ENCODE measurements around the gene CNOT6.
"Not testable (repeated sequence)": the region's sequence is repeated elsewhere in the genome, so short reads cannot be mapped to it uniquely, and the experiment has no call there.

Gene CNOT6

DNA sequence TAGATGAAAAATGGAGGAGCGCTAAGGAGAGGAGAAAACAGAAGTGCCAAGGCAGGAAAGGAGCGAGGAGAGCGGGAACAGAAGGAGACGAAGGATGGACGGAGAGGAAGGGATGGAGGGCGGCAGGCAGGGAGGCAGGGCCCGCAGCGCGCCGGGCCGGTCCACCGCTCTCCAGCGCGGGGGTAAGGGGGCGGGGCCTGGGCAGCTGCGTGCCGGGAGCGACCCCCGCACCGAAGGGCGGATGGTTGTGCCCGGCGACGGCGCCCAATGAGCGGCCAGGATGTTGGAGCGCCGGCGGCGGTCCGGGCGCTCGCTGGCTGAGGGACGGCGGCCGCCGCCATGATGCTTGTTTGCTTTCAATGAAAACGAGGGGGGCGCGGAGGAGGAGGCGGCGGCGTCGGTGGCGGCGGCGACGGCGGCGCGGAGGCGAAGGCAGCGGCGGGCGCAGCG lies at the start of gene CNOT6:
TSS of gene CNOT6 (plus strand) at position 320 of the 450 bp plus-strand sequence. CDS start 34,898 bp downstream, outside the sequence.
- in situ Hi-C loops (cut with MboI; ENCODE audit: low sequenced_read_pairs): no loop called here

GRCh38 chr5:180454752-180455151 lies 39.4 kb upstream of the CNOT6 start:
- in situ Hi-C loops (cut with MboI; ENCODE audit: low sequenced_read_pairs): no loop called here

- in situ Hi-C loops (cut with MboI; ENCODE audit: low sequenced_read_pairs): no loop called here
Observed at GRCh38 chr5:180455872-180456271, 38.3 kb upstream of the CNOT6 start.

GRCh38 chr5:180456792-180457191 lies 37.4 kb upstream of the CNOT6 start:
- in situ Hi-C loops (cut with MboI; ENCODE audit: low sequenced_read_pairs): no loop called here

GRCh38 chr5:180458852-180459673 lies 35.1 kb upstream of the CNOT6 start:
- in situ Hi-C loops (cut with MboI; ENCODE audit: low sequenced_read_pairs): not testable (repeated sequence)

- in situ Hi-C loops (cut with MboI; ENCODE audit: low sequenced_read_pairs): not testable (repeated sequence)
Observed at GRCh38 chr5:180459674-180460142, 34.5 kb upstream of the CNOT6 start.

DNA sequence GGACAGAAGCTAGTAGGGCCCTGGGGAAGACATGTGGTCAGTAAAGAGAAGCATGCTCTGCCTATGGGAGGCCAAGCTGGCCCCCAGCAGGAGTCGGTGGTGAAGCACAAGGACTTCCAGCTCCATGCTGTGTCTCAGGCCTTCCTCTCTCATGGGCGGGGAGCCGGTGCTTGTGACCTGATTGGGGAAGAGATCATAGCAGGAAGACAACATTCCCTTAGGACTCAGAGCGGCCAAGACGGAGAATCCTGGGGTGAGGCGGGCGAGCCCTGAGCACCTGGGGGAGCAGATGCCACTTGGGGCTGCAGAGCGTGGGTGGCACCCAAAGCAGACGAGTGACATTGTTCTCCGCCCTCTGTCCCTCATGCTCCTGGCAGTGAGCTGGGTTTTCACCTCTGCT lies 33.3 kb upstream of the CNOT6 start:
- in situ Hi-C loops (cut with MboI; ENCODE audit: low sequenced_read_pairs): no loop called here

DNA sequence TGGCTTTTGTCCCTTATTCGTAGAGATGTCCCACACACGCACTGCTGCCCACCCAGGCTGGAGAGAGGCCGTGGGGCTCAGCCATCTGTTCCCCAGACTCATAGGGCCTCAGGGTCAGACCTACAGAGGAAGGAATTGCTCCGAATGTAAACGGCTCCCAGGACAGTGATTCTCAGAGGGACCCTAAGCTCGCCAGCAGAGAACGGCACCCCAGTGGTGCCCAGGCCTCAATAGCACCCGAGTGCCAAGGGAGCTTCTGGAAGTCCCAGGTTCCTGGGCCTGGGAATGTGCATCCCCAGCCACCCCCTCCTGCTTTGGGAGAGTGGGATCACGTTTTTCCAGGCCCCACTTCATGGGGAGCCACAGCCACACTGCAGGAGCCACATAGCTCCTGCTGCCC lies 32.9 kb upstream of the CNOT6 start:
- in situ Hi-C loops (cut with MboI; ENCODE audit: low sequenced_read_pairs): no loop called here

GRCh38 chr5:180463216-180463900 lies 30.8 kb upstream of the CNOT6 start:
- in situ Hi-C loops (cut with MboI; ENCODE audit: low sequenced_read_pairs): no loop called here

DNA sequence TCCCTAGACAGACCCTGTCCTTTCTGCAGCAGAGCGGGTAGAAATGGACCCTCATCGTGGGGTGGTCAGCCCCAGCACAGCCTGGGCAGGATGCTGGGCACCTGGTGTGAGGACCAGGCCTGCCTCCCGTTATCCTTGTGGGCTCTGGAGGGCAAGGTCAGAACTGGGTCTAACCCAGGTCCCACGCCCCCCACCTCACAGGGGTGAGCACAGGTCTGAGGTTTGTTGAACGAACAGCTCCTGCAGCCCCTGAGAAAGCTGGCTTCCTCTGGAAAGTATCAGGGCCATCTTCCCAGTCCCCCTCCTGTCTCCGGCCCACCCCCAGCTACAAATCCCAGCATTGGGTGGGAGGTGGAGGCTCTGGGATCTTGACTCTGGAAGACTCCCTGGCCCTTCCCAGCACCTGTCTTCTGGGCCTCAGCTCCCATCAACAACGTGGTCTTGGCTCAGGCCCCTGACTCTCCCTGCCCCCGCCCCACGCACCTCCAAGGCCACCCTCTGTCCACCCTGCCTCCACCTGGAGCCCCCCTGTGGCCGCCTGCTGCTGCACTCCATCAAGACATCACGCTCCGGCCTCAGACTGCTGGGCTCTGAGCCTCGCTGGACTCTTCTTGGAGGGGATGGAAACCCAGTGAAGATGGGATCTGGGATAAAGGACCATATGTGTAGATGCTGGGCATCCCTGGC lies 30.1 kb upstream of the CNOT6 start:
- in situ Hi-C loops (cut with MboI; ENCODE audit: low sequenced_read_pairs): no loop called here

- in situ Hi-C loops (cut with MboI; ENCODE audit: low sequenced_read_pairs): no loop called here
Observed at GRCh38 chr5:180464603-180464970, 29.6 kb upstream of the CNOT6 start.

DNA sequence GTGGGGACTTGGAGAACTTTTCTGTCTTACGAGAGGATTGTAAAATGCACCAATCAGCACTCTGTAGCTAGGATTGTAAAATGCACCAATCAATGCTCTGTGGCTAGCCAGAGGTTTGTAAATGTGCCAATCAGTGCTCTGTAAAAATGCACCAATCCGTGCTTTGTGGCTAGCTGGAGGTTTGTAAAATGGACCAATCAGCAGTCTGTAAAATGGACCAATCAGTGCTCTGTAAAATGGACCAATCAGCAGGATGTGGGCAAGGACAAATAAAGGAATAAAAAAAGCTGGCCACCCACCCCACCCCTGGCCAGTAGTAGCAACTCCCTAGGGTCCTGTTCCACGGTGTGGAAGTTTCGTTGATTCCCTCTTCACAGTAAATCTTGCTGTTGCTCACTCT lies 29.1 kb upstream of the CNOT6 start:
- in situ Hi-C loops (cut with MboI; ENCODE audit: low sequenced_read_pairs): not testable (repeated sequence)

DNA sequence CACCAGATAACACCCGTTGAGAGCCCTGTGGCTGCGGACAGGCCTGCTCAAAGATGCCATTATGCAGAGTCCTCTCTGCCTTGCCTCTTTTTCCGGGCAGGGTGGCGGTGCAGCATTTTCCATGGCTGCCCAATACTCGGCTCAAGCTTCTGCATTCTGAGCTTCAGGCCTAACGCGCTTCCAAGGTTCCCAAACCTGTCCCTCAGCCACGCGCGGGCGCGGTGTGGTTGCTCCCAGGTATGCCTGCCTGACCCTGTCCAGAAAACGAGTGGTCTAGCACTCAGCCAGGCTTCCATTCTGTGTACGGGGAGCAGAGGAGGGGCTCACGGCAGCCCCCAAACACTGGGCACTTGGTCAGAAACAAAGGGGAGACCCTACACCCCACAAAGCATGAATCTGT lies 27.9 kb upstream of the CNOT6 start:
- in situ Hi-C loops (cut with MboI; ENCODE audit: low sequenced_read_pairs): no loop called here

GRCh38 chr5:180467028-180467975 lies 26.9 kb upstream of the CNOT6 start:
- in situ Hi-C loops (cut with MboI; ENCODE audit: low sequenced_read_pairs): no loop called here

DNA sequence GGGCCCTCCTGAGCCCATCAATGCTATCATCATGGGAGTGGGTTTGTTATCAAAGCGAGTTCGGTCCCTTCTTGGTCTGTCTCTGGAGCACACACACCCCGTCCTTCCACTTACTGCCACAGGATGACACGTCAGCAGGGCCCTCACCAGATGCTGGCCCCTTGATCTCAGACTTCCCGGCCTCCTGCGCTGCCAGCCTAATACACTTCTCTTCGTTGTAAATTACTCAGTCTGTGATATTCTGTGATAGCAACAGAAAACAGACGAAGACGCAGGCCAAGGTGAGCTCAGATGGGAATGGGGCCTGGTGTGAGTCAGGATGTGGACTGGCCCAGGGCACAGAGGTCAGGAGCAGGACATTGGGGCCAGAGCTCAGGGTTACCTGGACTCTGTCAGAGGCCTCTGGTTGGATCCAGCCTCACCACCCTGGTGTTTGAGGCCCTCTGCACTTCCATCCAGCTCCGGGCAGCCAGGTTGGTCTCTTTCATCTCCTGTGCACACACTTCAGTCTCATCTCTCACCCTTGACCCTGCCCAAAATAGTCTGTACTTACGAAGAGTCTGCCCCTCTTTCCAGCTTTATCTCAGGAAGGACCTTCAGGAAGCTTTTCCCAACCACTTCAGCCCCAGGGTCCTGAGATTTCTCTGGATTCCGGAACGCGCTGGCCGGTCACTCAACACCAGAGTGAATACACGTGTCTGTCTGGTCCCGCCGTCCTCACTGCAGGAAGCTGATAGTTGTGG lies 26.0 kb upstream of the CNOT6 start:
- in situ Hi-C loops (cut with MboI; ENCODE audit: low sequenced_read_pairs): no loop called here

DNA sequence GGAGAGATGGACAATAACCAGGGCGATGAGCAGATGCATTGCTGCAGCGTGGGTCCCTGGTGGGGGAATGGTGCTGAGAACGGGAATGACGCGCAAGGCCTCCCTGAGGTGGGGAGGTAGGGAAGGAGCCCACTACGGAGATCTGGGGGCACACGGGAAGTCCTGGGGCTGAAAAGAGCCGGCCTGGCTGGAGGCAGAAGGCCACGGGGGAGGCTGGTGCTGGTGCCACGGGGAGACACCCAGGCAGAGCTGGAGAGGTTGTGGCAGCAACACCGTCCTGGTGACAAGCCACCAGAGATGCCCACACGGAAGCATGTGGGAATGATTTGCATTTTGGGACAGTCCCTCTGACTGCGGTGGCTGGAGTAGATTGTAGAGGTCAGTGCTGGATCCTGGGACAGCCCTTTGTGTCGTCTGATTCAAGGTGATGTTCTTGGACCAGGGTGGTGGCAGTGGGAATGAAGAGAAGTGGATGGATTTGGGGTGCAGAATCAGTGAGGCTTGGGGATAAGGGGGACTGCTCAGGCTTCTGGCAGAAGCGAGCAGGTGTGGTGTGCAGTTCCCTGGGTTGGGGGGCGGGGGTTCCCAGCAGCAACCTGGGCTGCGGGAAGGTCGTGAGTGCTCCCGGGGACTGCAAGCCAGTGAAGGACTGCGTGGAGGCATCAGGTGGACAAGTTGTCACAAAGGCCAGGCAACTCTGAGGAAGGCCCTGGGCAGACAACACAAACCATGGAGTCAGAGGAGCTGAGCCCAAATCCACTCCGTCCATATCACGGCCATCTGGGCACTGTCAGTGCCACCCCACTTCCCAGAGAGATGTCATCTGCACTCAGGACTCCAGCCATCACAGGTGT lies 25.2 kb upstream of the CNOT6 start:
- in situ Hi-C loops (cut with MboI; ENCODE audit: low sequenced_read_pairs): no loop called here

- in situ Hi-C loops (cut with MboI; ENCODE audit: low sequenced_read_pairs): no loop called here
Observed at GRCh38 chr5:180469586-180469865, 24.7 kb upstream of the CNOT6 start.

- in situ Hi-C loops (cut with MboI; ENCODE audit: low sequenced_read_pairs): no loop called here
Observed at GRCh38 chr5:180469866-180470265, 24.3 kb upstream of the CNOT6 start.

GRCh38 chr5:180470361-180470760 lies 23.8 kb upstream of the CNOT6 start:
- in situ Hi-C loops (cut with MboI; ENCODE audit: low sequenced_read_pairs): no loop called here
